Mesothelial cell of epicardium (in vitro differentiated cells): Measurements from ENCODE around the gene ADAMTS12. TPM values are rescaled to one million over a fixed set of nuclear protein-coding genes. Genes with fewer than 3 reads are reported as not detected.

Experiments
- DNase-seq, 2 experiments: peaks; one replicate each; pipeline ENCODE4 v3.0.0; 2021; ENCODE audit warnings: low spot score in 2 of 2; ENCODE audit not compliant: unreplicated experiment in 2 of 2
- H3K27ac Mint-ChIP-seq: 2 replicates; pipeline ENCODE4 v1.8.0; 2021; ENCODE audit warnings: mixed read lengths
- H3K27me3 Mint-ChIP-seq: 2 replicates; pipeline ENCODE4 v1.8.0; 2021; ENCODE audit warnings: low read depth, mixed read lengths
- H3K36me3 Mint-ChIP-seq: 2 replicates; pipeline ENCODE4 v1.8.0; 2021; ENCODE audit warnings: mixed read lengths
- H3K4me1 Mint-ChIP-seq: 2 replicates; pipeline ENCODE4 v1.8.0; 2021; ENCODE audit warnings: mixed read lengths
- H3K4me3 Mint-ChIP-seq: 2 replicates; pipeline ENCODE4 v1.8.0; 2021; ENCODE audit warnings: mild to moderate bottlenecking, moderate library complexity, mixed read lengths
- H3K9me3 Mint-ChIP-seq: 2 replicates; pipeline ENCODE4 v1.8.0; 2021; ENCODE audit warnings: mixed read lengths
- total RNA-seq: library from RNA; stranded (reverse); gene quantifications from 3 replicates; pipeline ENCODE4 v1.2.1, GENCODE V29; 2021
- TF ChIP-seq, protein P1 (sequence below): fragments of 200-600 bp; sonication (generic); IDR thresholded peaks from one replicate; pipeline ENCODE4 v1.5.0; 2021; ENCODE audit warnings: antibody characterized with exemption; ENCODE audit not compliant: unreplicated experiment

The ADAMTS12 gene
- total RNA-seq, 1 donor from 2014 or later: 14.0 TPM

DNA sequence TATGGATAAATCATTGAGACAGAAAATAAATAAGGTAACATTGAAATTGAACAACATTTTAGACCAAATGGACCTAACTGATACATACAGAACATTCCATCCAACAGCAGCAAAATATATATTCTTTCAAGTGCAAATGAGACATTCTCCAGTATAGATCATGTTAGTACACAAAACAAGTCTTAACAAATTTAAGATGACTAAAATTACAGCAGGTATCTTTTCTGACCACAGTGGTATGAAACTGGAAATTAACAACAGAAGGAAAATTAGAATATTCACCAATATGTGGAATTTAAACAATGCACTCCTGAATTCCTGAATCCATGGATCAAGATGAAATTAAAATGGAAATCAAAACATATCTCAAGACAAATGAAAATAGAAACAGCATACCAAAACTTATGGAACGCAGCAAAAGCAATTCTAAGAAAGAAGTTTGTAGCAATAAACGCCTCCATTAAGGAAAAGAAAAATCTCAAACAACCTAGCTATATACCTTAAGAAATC lies 115.6 kb downstream of the ADAMTS12 start:
- Mint-ChIP-seq H3K27me3 (no peaks in the 10 kb centered on the region), H3K4me3 (no peak overlapping the region), H3K9me3 (peaks cover 23% of the 10 kb centered on the region), H3K36me3 (peaks cover 5% of the 10 kb centered on the region), H3K27ac (no peak overlapping the region), H3K4me1 (peaks cover 10% of the 10 kb centered on the region)
- TF ChIP-seq, protein P1, sequence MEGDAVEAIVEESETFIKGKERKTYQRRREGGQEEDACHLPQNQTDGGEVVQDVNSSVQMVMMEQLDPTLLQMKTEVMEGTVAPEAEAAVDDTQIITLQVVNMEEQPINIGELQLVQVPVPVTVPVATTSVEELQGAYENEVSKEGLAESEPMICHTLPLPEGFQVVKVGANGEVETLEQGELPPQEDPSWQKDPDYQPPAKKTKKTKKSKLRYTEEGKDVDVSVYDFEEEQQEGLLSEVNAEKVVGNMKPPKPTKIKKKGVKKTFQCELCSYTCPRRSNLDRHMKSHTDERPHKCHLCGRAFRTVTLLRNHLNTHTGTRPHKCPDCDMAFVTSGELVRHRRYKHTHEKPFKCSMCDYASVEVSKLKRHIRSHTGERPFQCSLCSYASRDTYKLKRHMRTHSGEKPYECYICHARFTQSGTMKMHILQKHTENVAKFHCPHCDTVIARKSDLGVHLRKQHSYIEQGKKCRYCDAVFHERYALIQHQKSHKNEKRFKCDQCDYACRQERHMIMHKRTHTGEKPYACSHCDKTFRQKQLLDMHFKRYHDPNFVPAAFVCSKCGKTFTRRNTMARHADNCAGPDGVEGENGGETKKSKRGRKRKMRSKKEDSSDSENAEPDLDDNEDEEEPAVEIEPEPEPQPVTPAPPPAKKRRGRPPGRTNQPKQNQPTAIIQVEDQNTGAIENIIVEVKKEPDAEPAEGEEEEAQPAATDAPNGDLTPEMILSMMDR: no peak
- DNase-seq: no peak

DNA sequence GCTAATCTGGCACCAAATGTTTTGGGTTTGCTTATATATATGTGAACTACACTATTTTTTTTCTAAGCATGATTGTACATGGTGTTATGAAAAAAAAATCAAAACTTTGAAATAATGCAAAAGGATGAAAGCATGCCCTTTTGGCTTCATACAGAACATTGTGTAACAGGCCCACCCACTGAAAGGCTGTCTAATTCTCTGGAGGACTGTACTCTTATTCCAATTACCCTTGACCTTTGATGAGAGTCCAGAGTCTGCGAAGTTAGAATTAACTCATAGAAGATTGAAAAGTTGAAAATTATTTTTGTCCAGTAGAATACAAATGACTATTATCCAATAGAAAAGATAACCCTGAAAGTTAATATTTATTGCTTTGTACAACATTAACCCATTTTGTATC lies 117.4 kb downstream of the ADAMTS12 start:
- Mint-ChIP-seq H3K4me1 (peaks cover 10% of the 10 kb centered on the region), H3K27ac (no peak overlapping the region), H3K27me3 (no peaks in the 10 kb centered on the region), H3K9me3 (peaks cover 23% of the 10 kb centered on the region), H3K4me3 (no peak overlapping the region), H3K36me3 (peaks cover 5% of the 10 kb centered on the region)
- TF ChIP-seq, protein P1: no peak
- DNase-seq: no peak

DNA sequence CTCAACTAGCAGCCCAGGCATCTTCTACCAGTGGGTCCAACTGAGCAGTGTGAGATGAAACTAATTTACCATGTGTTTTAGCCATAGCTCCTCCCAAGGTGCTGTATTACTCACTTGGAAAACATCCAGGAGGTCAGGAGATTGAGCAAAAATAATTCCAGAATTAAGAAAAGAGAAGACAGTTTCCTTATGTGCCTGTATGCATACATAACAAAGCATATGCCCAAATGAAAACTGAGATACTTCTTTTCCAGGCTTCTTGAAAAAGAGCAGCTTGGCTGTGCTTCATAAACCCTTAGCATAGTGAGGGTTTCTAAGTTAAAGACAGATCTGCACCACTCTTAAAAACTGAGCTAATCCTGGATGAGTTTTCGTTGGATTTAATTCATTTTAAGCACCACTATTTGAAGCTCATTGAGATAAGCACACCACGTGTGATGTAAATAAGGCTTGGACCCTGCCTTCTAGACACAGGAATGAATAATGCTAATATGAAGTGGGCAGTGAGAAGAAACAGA lies 119.4 kb downstream of the ADAMTS12 start:
- TF ChIP-seq, protein P1: no peak
- Mint-ChIP-seq H3K27me3 (peaks cover 3% of the 10 kb centered on the region), H3K4me1 (peaks cover 10% of the 10 kb centered on the region), H3K9me3 (peaks cover 14% of the 10 kb centered on the region), H3K27ac (no peak overlapping the region), H3K36me3 (peaks cover 2% of the 10 kb centered on the region), H3K4me3 (no peak overlapping the region)
- DNase-seq: no peak

DNA sequence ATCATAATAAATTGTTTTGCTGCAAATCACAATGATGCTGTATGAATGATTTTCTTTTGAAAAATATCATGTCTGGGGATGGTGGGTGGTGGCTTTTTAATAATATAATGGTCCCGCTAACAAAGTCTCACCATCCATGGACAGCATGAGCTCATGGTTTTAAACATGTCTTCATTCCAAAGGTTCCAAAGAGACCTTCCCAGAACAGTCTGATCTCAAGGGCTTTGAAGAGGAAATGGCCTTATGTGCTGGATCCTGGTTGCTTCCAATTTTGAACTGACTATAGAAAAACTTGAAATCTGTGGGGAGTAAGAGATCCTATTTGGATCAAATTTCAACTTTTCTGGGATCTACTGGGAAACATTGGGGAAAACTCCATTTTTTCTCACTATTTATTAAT lies 121.8 kb downstream of the ADAMTS12 start:
- H3K4me1 Mint-ChIP-seq: peaks cover 10% of the 10 kb centered on the region
- no peak overlapping the region for H3K27ac Mint-ChIP-seq
- DNase-seq: no peak
- TF ChIP-seq, protein P1: no peak
- H3K36me3 Mint-ChIP-seq: no peaks in the 10 kb centered on the region
- no peaks in the 10 kb centered on the region for H3K9me3 Mint-ChIP-seq
- no peak overlapping the region for H3K4me3 Mint-ChIP-seq
- peaks cover 3% of the 10 kb centered on the region for H3K27me3 Mint-ChIP-seq

DNA sequence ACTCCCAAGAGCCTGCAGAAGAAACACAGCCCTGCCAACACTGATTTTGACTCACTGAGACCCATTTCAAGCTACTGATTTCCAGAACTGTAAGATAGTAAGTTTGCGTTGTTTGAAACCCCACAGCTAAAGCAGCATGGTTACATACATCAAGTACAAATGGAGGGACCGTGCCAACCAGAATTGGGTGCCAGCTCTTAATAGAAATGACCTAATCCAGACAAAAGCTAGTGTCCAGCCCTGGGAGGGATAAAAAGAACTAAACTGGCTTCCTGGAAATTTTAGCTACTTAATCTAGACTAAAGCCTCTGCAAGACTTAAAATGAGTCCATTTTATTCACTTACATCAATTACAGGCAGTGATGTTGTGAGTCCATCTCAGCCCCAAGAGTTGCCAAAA lies 122.6 kb downstream of the ADAMTS12 start:
- TF ChIP-seq, protein P1: no peak
- peaks cover 10% of the 10 kb centered on the region for H3K4me1 Mint-ChIP-seq
- H3K36me3 Mint-ChIP-seq: no peaks in the 10 kb centered on the region
- no peaks in the 10 kb centered on the region for H3K9me3 Mint-ChIP-seq
- DNase-seq: no peak
- H3K27me3 Mint-ChIP-seq: peaks cover 3% of the 10 kb centered on the region
- H3K27ac Mint-ChIP-seq: no peak overlapping the region
- no peak overlapping the region for H3K4me3 Mint-ChIP-seq

DNA sequence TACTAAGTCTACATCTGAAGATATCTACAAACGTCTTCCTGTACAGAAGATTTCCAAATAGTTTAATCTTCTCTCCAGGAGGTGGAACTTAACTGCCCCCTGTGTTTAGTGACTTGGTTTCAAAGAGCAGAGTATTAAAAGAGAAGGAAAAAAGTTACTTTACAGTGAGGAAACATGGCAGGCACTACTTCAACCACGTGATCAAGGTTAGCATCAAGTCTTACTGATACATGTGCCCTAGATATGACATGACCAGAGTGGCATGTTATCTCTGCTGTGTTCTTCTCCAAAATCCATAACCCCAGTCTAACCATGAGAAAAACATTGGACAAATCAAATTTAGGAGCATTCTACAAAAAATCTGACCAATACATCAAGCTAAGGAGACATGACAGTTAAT lies 125.8 kb downstream of the ADAMTS12 start:
- H3K36me3 Mint-ChIP-seq: no peaks in the 10 kb centered on the region
- no peaks in the 10 kb centered on the region for H3K9me3 Mint-ChIP-seq
- peaks cover 3% of the 10 kb centered on the region for H3K27me3 Mint-ChIP-seq
- TF ChIP-seq, protein P1: no peak
- no peak overlapping the region for H3K4me3 Mint-ChIP-seq
- H3K4me1 Mint-ChIP-seq: peaks cover 3% of the 10 kb centered on the region
- no peak overlapping the region for H3K27ac Mint-ChIP-seq
- no peak for DNase-seq
